ENCODE measurements around the gene FOSB.

DNA sequence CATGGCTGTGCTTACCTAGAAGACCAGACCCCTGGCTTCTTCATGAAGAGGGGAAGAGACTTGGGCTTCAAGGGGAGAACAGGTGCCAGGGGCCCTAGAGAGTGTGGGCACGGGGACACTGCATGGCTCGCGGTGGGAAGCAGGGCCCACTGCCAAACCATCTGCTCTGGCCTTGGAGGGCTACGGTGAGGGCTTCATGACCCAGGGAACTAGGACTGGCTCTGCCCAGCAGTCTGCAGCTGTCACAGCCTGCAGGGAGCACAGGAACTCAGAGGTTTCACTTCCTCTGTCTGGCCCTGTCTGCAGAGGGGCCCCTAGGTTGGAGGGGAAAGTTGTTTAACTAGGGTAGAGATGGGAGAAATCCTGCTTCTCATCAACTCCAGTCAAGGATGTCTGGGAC, 48.4 kb upstream of the FOSB start:
- TF ChIP-seq NR3C1 (CRISPR knock-in tag; IDR thresholded peaks at IDR 0.05) = no peak
- TF ChIP-seq, protein P1, sequence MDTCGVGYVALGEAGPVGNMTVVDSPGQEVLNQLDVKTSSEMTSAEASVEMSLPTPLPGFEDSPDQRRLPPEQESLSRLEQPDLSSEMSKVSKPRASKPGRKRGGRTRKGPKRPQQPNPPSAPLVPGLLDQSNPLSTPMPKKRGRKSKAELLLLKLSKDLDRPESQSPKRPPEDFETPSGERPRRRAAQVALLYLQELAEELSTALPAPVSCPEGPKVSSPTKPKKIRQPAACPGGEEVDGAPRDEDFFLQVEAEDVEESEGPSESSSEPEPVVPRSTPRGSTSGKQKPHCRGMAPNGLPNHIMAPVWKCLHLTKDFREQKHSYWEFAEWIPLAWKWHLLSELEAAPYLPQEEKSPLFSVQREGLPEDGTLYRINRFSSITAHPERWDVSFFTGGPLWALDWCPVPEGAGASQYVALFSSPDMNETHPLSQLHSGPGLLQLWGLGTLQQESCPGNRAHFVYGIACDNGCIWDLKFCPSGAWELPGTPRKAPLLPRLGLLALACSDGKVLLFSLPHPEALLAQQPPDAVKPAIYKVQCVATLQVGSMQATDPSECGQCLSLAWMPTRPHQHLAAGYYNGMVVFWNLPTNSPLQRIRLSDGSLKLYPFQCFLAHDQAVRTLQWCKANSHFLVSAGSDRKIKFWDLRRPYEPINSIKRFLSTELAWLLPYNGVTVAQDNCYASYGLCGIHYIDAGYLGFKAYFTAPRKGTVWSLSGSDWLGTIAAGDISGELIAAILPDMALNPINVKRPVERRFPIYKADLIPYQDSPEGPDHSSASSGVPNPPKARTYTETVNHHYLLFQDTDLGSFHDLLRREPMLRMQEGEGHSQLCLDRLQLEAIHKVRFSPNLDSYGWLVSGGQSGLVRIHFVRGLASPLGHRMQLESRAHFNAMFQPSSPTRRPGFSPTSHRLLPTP (IDR thresholded peaks at IDR 0.05; ENCODE audit: borderline replicate concordance, extremely low read depth, insufficient read length) = no peak
- no peak for TF ChIP-seq PHB (CRISPR knock-in tag; IDR thresholded peaks at IDR 0.05)
- TF ChIP-seq SREBF2 (CRISPR knock-in tag; IDR thresholded peaks at IDR 0.05) = no peak
- TF ChIP-seq, protein P2, sequence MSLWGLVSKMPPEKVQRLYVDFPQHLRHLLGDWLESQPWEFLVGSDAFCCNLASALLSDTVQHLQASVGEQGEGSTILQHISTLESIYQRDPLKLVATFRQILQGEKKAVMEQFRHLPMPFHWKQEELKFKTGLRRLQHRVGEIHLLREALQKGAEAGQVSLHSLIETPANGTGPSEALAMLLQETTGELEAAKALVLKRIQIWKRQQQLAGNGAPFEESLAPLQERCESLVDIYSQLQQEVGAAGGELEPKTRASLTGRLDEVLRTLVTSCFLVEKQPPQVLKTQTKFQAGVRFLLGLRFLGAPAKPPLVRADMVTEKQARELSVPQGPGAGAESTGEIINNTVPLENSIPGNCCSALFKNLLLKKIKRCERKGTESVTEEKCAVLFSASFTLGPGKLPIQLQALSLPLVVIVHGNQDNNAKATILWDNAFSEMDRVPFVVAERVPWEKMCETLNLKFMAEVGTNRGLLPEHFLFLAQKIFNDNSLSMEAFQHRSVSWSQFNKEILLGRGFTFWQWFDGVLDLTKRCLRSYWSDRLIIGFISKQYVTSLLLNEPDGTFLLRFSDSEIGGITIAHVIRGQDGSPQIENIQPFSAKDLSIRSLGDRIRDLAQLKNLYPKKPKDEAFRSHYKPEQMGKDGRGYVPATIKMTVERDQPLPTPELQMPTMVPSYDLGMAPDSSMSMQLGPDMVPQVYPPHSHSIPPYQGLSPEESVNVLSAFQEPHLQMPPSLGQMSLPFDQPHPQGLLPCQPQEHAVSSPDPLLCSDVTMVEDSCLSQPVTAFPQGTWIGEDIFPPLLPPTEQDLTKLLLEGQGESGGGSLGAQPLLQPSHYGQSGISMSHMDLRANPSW (CRISPR knock-in tag; IDR thresholded peaks at IDR 0.05) = no peak
- TF ChIP-seq, protein P3, sequence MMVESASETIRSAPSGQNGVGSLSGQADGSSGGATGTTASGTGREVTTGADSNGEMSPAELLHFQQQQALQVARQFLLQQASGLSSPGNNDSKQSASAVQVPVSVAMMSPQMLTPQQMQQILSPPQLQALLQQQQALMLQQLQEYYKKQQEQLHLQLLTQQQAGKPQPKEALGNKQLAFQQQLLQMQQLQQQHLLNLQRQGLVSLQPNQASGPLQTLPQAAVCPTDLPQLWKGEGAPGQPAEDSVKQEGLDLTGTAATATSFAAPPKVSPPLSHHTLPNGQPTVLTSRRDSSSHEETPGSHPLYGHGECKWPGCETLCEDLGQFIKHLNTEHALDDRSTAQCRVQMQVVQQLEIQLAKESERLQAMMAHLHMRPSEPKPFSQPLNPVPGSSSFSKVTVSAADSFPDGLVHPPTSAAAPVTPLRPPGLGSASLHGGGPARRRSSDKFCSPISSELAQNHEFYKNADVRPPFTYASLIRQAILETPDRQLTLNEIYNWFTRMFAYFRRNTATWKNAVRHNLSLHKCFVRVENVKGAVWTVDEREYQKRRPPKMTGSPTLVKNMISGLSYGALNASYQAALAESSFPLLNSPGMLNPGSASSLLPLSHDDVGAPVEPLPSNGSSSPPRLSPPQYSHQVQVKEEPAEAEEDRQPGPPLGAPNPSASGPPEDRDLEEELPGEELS (CRISPR knock-in tag; IDR thresholded peaks at IDR 0.05; ENCODE audit: borderline replicate concordance) = no peak
- TF ChIP-seq, protein P4, sequence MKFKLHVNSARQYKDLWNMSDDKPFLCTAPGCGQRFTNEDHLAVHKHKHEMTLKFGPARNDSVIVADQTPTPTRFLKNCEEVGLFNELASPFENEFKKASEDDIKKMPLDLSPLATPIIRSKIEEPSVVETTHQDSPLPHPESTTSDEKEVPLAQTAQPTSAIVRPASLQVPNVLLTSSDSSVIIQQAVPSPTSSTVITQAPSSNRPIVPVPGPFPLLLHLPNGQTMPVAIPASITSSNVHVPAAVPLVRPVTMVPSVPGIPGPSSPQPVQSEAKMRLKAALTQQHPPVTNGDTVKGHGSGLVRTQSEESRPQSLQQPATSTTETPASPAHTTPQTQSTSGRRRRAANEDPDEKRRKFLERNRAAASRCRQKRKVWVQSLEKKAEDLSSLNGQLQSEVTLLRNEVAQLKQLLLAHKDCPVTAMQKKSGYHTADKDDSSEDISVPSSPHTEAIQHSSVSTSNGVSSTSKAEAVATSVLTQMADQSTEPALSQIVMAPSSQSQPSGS (CRISPR knock-in tag; IDR thresholded peaks at IDR 0.05) = no peak
- no peak for TF ChIP-seq GATA2 (CRISPR knock-in tag; IDR thresholded peaks at IDR 0.05)
- TF ChIP-seq, protein P5, sequence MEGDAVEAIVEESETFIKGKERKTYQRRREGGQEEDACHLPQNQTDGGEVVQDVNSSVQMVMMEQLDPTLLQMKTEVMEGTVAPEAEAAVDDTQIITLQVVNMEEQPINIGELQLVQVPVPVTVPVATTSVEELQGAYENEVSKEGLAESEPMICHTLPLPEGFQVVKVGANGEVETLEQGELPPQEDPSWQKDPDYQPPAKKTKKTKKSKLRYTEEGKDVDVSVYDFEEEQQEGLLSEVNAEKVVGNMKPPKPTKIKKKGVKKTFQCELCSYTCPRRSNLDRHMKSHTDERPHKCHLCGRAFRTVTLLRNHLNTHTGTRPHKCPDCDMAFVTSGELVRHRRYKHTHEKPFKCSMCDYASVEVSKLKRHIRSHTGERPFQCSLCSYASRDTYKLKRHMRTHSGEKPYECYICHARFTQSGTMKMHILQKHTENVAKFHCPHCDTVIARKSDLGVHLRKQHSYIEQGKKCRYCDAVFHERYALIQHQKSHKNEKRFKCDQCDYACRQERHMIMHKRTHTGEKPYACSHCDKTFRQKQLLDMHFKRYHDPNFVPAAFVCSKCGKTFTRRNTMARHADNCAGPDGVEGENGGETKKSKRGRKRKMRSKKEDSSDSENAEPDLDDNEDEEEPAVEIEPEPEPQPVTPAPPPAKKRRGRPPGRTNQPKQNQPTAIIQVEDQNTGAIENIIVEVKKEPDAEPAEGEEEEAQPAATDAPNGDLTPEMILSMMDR (IDR thresholded peaks at IDR 0.05 in 2 of 3, conservative IDR thresholded peaks at IDR 0.05 in 1 of 3; ENCODE audit: insufficient read depth in 2 of 3, low read depth in 1 of 3, low read length in 3 of 3) = no peak
- TF ChIP-seq KLF13 (tag; IDR thresholded peaks at IDR 0.05; ENCODE audit: borderline replicate concordance, low read depth) = no peak
- TF ChIP-seq TEAD4 (IDR thresholded peaks at IDR 0.05; ENCODE audit: low read length) = no peak
- TF ChIP-seq TEAD4 (CRISPR knock-in tag; IDR thresholded peaks at IDR 0.05; ENCODE audit: borderline replicate concordance) = no peak
